K562 (cell line): Measurements from ENCODE around the gene MCL1. TPM values are rescaled to one million over a fixed set of nuclear protein-coding genes. Genes with fewer than 3 reads are reported as not detected.

Source experiments
- CHD4 ChIP-seq: fragments of 200-600 bp; sonication (generic); IDR thresholded peaks from 3 replicates; pipeline ENCODE4 v1.6.1; 2012; ENCODE audit warnings: low read depth, mild to moderate bottlenecking, mixed read lengths, low read length, inconsistent platforms; ENCODE audit not compliant: insufficient read depth, insufficient replicate concordance, poor library complexity, severe bottlenecking
- CREBBP ChIP-seq: IDR thresholded peaks from one replicate; pipeline ENCODE4 v1.6.1; 2012; ENCODE audit warnings: low read depth, mild to moderate bottlenecking, control low read depth, inconsistent platforms, low read length
- KLF10 ChIP-seq: fragments of 250-450 bp; sonication (Bioruptor Pico); IDR thresholded peaks from 2 replicates; pipeline ENCODE4 v1.6.1; 2021; ENCODE audit warnings: matching md5 sums
- MAZ ChIP-seq, 2 experiments: fragments of 450-650 bp in 1 of 2; sonication (generic) in 1 of 2; formaldehyde crosslinking; IDR thresholded peaks in 1 of 2; conservative IDR thresholded peaks in 1 of 2; 2 replicates each; pipeline versions ENCODE4 v1.4.0 to v1.5.0; 2020; ENCODE audit warnings: mild to moderate bottlenecking in 1 of 2, missing genetic modification reagents in 1 of 2
- MTF1 ChIP-seq: fragments of 250-450 bp; sonication (Bioruptor Pico); IDR thresholded peaks from 2 replicates; pipeline ENCODE4 v1.9.0; 2021; ENCODE audit warnings: moderate library complexity, mild to moderate bottlenecking, inconsistent platforms, borderline replicate concordance
- POLR2AphosphoS2 ChIP-seq: IDR thresholded peaks from 2 replicates; pipeline ENCODE4 v1.6.1; 2012; ENCODE audit warnings: low read length, improper control_type of control experiment
- TBL1XR1 ChIP-seq, 2 experiments: IDR thresholded peaks; 2 replicates each; pipeline ENCODE4 v1.6.1; 2012; ENCODE audit warnings: improper control_type of control experiment in 2 of 2, low read length in 2 of 2, mild to moderate bottlenecking in 1 of 2
- ZNF583 ChIP-seq: fragments of 250-450 bp; sonication (Bioruptor Pico); IDR thresholded peaks from 2 replicates; pipeline ENCODE4 v1.4.0; 2020
- polyA plus RNA-seq, 8 experiments: library from polyadenylated mRNA; depleted of rRNA in 4 of 8; stranded (reverse) in 5 of 8; unstranded in 3 of 8; fragments of >200 nt; fragmentation: Nextera tagmentation in 2 of 8; fragmentation: Illumina TruSeq in 1 of 8; extraction: Ambion mirVana in 2 of 8; extraction: Trizol in 1 of 8; gene quantifications; 2 replicates each; pipeline versions ENCODE4 v1.2.1 to v1.2.3, GENCODE V29; 2011 to 2014; ENCODE audit warnings: inconsistent platforms in 1 of 8, missing spikeins in 1 of 8
- total RNA-seq, 7 experiments: library from RNA; depleted of rRNA in 6 of 7; stranded (reverse); fragments of >200 nt in 6 of 7; fragmentation: Illumina TruSeq in 2 of 7; extraction: Trizol in 2 of 7; gene quantifications; 2 replicates each; pipeline versions ENCODE4 v1.2.1 to v1.2.3, GENCODE V29; 2011 to 2021; ENCODE audit warnings: low replicate concordance in 1 of 7
- TF ChIP-seq, protein P1 (sequence below): fragments of 450-650 bp; IDR thresholded peaks from 2 replicates; pipeline ENCODE4 v1.6.1; 2016; ENCODE audit warnings: low read depth
- TF ChIP-seq, protein P2 (sequence below): fragments of 450-650 bp; IDR thresholded peaks from one replicate; pipeline ENCODE4 v1.6.1; 2018; ENCODE audit warnings: mild to moderate bottlenecking, moderate library complexity; ENCODE audit not compliant: partially characterized antibody
- TF ChIP-seq, protein P3 (sequence below): sonication (generic); formaldehyde crosslinking; IDR thresholded peaks from 2 replicates; pipeline ENCODE4 v1.8.0; 2023; ENCODE audit warnings: missing genetic modification reagents, mild to moderate bottlenecking, borderline replicate concordance

The MCL1 gene
- total and polyA plus RNA-seq, 9 of the 15 experiments (the other 6 are each of a cell fraction or from before 2014, with no cell fraction given): 27.1 to 224 (median 138) TPM

DNA sequence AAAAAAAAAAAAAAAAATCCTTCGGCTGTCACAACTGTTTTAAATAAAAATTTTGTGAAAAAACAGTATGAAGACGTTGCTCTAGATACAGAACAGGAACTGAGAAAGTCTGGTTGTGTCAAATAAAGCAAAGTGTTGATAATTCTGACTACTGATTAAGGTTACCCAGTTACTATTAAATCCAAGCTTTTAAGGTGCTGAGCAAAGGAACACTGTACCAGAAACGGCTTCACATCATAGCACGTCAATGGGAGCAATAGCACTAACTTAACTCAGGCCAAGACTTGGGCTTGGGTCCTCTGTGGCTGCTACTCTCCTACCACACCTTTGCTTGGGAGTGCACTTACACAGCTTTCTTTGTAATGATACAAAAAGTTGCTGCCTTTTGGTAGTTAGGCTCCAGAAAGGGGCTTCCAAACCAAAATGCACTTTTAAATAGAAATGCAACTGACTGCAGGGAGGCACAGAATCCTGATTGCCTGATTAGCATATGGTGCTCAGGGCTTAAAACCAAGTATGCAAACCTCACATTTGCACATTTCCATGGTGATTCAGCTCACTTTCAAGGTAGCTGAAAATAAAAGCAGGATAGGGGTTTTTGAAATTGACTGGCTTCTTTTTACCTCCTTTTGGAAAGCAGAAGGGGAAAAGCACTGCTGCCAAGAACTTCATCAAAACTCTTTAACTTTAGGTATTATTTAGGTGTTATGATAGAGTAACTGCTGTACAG is 6.3 kb downstream of the MCL1 start (continued):
- TF ChIP-seq, protein P1, sequence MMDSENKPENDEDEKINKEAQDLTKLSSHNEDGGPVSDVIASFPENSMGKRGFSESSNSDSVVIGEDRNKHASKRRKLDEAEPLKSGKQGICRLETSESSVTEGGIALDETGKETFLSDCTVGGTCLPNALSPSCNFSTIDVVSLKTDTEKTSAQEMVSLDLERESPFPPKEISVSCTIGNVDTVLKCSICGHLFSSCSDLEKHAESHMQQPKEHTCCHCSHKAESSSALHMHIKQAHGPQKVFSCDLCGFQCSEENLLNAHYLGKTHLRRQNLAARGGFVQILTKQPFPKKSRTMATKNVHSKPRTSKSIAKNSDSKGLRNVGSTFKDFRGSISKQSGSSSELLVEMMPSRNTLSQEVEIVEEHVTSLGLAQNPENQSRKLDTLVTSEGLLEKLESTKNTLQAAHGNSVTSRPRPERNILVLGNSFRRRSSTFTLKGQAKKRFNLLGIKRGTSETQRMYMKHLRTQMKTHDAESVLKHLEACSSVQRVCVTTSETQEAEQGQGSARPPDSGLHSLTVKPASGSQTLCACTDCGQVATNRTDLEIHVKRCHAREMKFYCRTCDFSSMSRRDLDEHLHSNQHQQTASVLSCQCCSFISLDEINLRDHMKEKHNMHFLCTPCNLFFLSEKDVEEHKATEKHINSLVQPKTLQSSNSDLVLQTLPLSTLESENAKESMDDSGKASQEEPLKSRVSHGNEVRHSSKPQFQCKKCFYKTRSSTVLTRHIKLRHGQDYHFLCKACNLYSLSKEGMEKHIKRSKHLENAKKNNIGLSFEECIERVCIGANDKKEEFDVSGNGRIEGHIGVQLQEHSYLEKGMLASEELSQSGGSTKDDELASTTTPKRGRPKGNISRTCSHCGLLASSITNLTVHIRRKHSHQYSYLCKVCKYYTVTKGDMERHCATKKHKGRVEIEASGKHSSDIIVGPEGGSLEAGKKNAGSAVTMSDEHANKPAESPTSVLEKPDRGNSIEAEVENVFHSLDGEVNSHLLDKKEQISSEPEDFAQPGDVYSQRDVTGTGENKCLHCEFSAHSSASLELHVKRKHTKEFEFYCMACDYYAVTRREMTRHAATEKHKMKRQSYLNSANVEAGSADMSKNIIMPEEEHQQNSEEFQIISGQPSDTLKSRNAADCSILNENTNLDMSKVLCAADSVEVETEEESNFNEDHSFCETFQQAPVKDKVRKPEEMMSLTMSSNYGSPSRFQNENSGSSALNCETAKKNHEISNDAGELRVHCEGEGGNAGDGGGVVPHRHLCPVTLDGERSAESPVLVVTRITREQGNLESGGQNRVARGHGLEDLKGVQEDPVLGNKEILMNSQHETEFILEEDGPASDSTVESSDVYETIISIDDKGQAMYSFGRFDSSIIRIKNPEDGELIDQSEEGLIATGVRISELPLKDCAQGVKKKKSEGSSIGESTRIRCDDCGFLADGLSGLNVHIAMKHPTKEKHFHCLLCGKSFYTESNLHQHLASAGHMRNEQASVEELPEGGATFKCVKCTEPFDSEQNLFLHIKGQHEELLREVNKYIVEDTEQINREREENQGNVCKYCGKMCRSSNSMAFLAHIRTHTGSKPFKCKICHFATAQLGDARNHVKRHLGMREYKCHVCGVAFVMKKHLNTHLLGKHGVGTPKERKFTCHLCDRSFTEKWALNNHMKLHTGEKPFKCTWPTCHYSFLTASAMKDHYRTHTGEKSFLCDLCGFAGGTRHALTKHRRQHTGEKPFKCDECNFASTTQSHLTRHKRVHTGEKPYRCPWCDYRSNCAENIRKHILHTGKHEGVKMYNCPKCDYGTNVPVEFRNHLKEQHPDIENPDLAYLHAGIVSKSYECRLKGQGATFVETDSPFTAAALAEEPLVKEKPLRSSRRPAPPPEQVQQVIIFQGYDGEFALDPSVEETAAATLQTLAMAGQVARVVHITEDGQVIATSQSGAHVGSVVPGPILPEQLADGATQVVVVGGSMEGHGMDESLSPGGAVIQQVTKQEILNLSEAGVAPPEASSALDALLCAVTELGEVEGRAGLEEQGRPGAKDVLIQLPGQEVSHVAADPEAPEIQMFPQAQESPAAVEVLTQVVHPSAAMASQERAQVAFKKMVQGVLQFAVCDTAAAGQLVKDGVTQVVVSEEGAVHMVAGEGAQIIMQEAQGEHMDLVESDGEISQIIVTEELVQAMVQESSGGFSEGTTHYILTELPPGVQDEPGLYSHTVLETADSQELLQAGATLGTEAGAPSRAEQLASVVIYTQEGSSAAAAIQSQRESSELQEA: no peak
- TF ChIP-seq POLR2AphosphoS2: peak; percentile 98; the same call in 1 of the 2 replicates
- TF ChIP-seq MAZ (CRISPR knock-in tag; conservative IDR thresholded peaks at IDR 0.05 in 1 of 2, IDR thresholded peaks at IDR 0.05 in 1 of 2): peak in 1 of 2 experiments; percentile 28; a peak in 1 of 4 replicates
- no peak for TF ChIP-seq MTF1 (CRISPR knock-in tag)
- TF ChIP-seq, protein P2, sequence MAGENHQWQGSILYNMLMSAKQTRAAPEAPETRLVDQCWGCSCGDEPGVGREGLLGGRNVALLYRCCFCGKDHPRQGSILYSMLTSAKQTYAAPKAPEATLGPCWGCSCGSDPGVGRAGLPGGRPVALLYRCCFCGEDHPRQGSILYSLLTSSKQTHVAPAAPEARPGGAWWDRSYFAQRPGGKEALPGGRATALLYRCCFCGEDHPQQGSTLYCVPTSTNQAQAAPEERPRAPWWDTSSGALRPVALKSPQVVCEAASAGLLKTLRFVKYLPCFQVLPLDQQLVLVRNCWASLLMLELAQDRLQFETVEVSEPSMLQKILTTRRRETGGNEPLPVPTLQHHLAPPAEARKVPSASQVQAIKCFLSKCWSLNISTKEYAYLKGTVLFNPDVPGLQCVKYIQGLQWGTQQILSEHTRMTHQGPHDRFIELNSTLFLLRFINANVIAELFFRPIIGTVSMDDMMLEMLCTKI: no peak
- no peak for TF ChIP-seq CREBBP
- TF ChIP-seq CHD4: no peak
- TF ChIP-seq, protein P3, sequence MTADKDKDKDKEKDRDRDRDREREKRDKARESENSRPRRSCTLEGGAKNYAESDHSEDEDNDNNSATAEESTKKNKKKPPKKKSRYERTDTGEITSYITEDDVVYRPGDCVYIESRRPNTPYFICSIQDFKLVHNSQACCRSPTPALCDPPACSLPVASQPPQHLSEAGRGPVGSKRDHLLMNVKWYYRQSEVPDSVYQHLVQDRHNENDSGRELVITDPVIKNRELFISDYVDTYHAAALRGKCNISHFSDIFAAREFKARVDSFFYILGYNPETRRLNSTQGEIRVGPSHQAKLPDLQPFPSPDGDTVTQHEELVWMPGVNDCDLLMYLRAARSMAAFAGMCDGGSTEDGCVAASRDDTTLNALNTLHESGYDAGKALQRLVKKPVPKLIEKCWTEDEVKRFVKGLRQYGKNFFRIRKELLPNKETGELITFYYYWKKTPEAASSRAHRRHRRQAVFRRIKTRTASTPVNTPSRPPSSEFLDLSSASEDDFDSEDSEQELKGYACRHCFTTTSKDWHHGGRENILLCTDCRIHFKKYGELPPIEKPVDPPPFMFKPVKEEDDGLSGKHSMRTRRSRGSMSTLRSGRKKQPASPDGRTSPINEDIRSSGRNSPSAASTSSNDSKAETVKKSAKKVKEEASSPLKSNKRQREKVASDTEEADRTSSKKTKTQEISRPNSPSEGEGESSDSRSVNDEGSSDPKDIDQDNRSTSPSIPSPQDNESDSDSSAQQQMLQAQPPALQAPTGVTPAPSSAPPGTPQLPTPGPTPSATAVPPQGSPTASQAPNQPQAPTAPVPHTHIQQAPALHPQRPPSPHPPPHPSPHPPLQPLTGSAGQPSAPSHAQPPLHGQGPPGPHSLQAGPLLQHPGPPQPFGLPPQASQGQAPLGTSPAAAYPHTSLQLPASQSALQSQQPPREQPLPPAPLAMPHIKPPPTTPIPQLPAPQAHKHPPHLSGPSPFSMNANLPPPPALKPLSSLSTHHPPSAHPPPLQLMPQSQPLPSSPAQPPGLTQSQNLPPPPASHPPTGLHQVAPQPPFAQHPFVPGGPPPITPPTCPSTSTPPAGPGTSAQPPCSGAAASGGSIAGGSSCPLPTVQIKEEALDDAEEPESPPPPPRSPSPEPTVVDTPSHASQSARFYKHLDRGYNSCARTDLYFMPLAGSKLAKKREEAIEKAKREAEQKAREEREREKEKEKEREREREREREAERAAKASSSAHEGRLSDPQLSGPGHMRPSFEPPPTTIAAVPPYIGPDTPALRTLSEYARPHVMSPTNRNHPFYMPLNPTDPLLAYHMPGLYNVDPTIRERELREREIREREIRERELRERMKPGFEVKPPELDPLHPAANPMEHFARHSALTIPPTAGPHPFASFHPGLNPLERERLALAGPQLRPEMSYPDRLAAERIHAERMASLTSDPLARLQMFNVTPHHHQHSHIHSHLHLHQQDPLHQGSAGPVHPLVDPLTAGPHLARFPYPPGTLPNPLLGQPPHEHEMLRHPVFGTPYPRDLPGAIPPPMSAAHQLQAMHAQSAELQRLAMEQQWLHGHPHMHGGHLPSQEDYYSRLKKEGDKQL (CRISPR knock-in tag): no peak
- TF ChIP-seq ZNF583 (CRISPR knock-in tag): no peak
- TF ChIP-seq TBL1XR1 (IDR thresholded peaks at IDR 0.05; ENCODE audit: low read length in 2 of 2): no peak
- no peak for TF ChIP-seq KLF10 (CRISPR knock-in tag)
